Progenitor cell of endocrine pancreas (in vitro differentiated cells): ENCODE measurements around the gene TAF12. TPM values are rescaled to one million over a fixed set of nuclear protein-coding genes. Genes with fewer than 3 reads are reported as not detected.

ENCODE experiments used
- DNase-seq: peaks from one replicate; pipeline ENCODE4 v3.0.0; 2021; ENCODE audit warnings: low spot score; ENCODE audit not compliant: unreplicated experiment
- H3K27ac Mint-ChIP-seq: 2 replicates; pipeline ENCODE4 v1.8.0; 2021; ENCODE audit warnings: mild to moderate bottlenecking, moderate library complexity, mixed read lengths
- H3K27me3 Mint-ChIP-seq: 2 replicates; pipeline ENCODE4 v1.8.0; 2021; ENCODE audit warnings: mixed read lengths
- H3K36me3 Mint-ChIP-seq: 2 replicates; pipeline ENCODE4 v1.8.0; 2022; ENCODE audit warnings: mixed read lengths; ENCODE audit not compliant: insufficient read depth
- H3K4me1 Mint-ChIP-seq: 2 replicates; pipeline ENCODE4 v1.8.0; 2021; ENCODE audit warnings: low read depth, mixed read lengths
- H3K4me3 Mint-ChIP-seq: 2 replicates; pipeline ENCODE4 v1.8.0; 2021; ENCODE audit warnings: low read depth, mild to moderate bottlenecking, moderate library complexity, mixed read lengths
- H3K9me3 Mint-ChIP-seq: 2 replicates; pipeline ENCODE4 v1.8.0; 2021; ENCODE audit warnings: low read depth, mixed read lengths
- total RNA-seq: library from RNA; stranded (reverse); gene quantifications from 2 replicates; pipeline ENCODE4 v1.2.1, GENCODE V29; 2021
- TF ChIP-seq, protein P1 (sequence below): fragments of 200-600 bp; sonication (generic); IDR thresholded peaks from one replicate; pipeline ENCODE4 v1.5.0; 2021; ENCODE audit warnings: antibody characterized with exemption, mild to moderate bottlenecking; ENCODE audit not compliant: unreplicated experiment

TAF12 gene
- total RNA-seq, 1 donor from 2014 or later = 18.2 TPM

DNA sequence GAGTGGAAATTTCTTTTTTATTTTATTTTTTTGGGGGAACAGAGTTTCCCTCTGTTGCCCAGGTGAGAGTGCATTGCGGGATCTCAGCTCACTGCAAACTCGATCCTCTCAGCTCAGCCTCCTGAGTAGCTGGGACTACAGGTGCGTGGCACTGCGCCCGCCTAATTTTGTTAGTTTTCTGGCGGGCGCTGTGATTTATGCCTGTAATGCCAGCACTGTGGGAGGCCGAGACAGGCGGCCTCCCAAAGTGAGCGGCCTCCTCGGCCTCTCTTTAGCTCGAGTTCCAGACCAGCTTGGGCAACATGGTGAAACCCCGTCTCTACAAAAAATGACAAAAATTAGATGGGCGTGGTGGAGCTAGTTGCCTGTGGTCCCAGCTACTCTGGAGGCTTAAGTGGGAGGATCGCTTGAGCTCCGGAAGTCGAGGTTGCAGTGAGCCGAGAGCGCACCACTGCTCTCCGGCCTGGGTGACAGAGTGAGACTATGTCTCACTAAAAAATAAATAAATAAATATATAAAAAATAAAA is 28.4 kb upstream of the TAF12 start:
- H3K4me1 Mint-ChIP-seq = peaks cover 15% of the 10 kb centered on the region
- H3K4me3 Mint-ChIP-seq = no peak overlapping the region
- TF ChIP-seq, protein P1, sequence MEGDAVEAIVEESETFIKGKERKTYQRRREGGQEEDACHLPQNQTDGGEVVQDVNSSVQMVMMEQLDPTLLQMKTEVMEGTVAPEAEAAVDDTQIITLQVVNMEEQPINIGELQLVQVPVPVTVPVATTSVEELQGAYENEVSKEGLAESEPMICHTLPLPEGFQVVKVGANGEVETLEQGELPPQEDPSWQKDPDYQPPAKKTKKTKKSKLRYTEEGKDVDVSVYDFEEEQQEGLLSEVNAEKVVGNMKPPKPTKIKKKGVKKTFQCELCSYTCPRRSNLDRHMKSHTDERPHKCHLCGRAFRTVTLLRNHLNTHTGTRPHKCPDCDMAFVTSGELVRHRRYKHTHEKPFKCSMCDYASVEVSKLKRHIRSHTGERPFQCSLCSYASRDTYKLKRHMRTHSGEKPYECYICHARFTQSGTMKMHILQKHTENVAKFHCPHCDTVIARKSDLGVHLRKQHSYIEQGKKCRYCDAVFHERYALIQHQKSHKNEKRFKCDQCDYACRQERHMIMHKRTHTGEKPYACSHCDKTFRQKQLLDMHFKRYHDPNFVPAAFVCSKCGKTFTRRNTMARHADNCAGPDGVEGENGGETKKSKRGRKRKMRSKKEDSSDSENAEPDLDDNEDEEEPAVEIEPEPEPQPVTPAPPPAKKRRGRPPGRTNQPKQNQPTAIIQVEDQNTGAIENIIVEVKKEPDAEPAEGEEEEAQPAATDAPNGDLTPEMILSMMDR = no peak
- H3K9me3 Mint-ChIP-seq = no peaks in the 10 kb centered on the region
- H3K27me3 Mint-ChIP-seq = no peaks in the 10 kb centered on the region
- H3K27ac Mint-ChIP-seq = no peak overlapping the region
- H3K36me3 Mint-ChIP-seq = no peaks in the 10 kb centered on the region
- no peak for DNase-seq

DNA sequence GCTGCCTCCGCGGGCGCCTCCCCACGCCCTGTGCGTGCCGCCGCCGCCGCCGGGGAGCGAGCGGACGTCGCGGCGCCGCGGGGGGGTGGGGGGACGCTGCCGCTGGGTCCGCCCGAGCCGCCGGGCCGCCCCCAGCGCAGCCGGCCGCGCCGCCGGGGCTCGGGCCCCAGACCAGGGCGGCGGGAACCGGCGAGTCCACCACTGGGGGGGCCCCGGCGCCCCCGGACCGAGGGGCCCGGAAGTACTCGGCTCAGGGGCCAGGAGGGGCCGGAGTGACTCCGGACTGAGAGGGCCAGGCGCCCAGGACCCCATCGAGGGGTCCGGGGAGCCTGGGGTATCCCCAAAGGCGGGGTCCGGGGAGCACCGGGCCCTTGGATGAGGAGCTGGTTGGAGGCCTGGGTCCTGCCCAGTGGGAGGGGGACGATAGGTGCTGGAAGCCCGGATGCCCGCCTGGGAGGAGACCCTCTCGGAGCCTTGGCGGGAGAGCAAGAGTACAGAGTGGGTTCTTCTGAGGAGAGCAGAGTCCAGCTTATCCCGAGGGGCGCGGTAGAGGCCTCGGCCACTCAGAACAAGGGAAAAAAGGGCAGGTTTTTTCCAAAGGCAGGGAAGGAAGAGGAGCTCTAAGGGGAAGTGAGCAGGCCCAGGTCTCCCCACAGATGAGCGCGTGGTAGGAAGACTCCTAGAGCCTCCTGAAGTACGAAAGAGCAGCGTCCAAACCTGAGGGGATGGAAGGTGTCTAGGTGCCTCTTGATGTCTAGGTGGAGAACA is 26.3 kb upstream of the TAF12 start:
- TF ChIP-seq, protein P1 = no peak

DNA sequence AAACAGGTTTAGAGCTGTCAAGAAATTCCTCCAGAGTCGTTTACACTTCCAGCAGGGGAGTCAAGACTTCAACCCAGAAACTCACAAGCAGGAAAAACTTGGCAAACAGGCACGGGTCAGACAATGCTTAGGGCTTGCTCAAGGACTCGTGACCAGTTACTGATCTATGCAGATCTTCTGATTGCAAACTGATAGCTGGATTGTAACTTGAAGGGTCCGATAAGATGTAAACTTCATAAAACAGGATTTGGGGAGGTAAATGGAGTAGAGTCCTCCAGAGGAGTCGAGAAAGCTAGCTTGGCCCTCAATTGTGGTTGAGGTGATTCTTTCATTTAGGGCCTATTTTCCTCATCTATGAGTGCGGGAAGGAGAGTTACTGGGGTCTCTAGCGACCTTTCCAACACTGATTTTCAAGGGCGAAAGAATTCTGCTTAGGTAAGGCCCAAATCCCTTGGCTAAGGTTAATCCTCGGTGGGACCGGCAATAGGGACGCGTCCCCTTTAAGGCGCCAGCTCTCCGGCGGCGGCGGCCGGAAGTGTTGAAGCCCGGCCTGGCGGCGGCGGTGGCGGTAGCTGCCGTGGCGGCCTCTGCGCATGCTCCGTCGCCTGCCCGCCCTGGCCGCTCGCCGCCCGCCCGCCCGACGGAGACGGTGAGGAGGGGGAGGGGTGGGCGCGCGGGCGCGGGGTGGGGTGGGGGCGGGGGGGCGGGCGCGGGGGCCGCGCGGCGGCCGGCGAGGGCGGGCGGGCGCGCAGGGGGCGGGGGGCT is 25.5 kb upstream of the TAF12 start, which contains the start of gene GMEB1:
GMEB1 (plus strand) TSS at position 594 of the 765 bp plus-strand sequence. CDS start 14,829 bp downstream, outside the sequence.
- H3K4me3 Mint-ChIP-seq = peak within 1 kb of the TSS; percentile 88
- H3K27ac Mint-ChIP-seq = peak within 1 kb of the TSS; percentile 98
- no peaks in the 10 kb centered on the region for H3K36me3 Mint-ChIP-seq
- peaks cover 2% of the 10 kb centered on the region for H3K27me3 Mint-ChIP-seq
- peak; percentile 77 for DNase-seq
- H3K4me1 Mint-ChIP-seq = peaks cover 12% of the 10 kb centered on the region
- H3K9me3 Mint-ChIP-seq = no peaks in the 10 kb centered on the region
- TF ChIP-seq, protein P1 = no peak

More for the DNA sequence above, 26.3 kb upstream of the TAF12 start:
- H3K27me3 Mint-ChIP-seq = peaks cover 2% of the 10 kb centered on the region
- H3K4me3 Mint-ChIP-seq = peak overlapping the region; percentile 88
- peaks cover 12% of the 10 kb centered on the region for H3K4me1 Mint-ChIP-seq
- H3K27ac Mint-ChIP-seq = peak overlapping the region; percentile 97
- H3K9me3 Mint-ChIP-seq = no peaks in the 10 kb centered on the region
- H3K36me3 Mint-ChIP-seq = no peaks in the 10 kb centered on the region
- peak; percentile 49 for DNase-seq

DNA sequence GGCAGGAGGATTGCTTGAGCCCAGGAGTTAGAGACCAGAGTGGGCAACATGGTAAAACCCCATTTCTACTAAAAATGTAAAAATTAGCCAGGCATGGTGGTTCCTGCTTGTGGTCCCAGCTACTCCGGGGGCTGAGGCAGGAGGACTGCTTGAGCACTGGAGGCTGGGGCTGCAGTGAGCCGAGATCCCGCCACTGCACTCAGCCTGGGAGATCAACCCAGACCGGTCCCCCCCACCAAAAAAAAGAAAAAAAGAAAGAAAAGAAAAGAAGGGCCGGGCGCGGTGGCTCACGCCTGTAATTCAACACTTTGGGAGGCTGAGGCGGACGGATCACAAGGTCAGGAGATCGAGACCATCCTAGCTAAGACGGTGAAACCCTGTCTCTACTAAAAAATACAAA is 23.9 kb upstream of the TAF12 start:
- Mint-ChIP-seq H3K9me3 (no peaks in the 10 kb centered on the region), H3K27ac (no peak overlapping the region), H3K36me3 (no peaks in the 10 kb centered on the region), H3K4me3 (peak overlapping the region; percentile 14), H3K27me3 (peaks cover 2% of the 10 kb centered on the region), H3K4me1 (peaks cover 12% of the 10 kb centered on the region)
- TF ChIP-seq, protein P1 = no peak
- no peak for DNase-seq

DNA sequence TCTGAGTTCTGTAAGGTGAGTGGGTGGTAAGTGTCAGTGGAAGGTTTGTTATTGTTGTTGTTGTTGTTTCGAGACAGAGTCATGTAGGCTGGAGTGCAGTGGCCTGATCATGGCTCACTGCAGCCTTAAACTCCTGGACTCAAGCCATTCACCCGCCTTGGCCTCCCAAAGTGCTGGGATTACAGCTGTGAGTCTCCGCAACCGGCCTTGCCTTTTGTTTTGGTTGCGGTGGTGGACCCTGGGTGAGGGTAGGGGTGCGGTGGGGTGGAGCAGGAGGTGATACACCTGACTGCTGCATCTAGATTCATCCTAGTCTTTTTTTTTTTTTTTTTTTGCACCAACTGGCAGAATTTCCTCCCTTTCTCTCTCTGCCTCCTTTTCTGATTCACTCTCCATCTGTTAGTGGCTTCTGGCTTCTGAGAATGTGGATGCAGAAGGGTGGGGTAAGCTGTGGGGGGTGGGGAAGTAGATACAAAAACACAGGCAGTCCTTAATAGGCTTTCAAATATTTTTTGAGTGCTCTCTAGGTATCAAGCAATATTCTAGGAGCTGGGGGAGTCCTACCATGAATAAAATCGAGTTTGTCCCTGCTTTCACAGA is 21.1 kb upstream of the TAF12 start:
- H3K27ac Mint-ChIP-seq = no peak overlapping the region
- TF ChIP-seq, protein P1 = no peak
- H3K36me3 Mint-ChIP-seq = no peaks in the 10 kb centered on the region
- H3K4me1 Mint-ChIP-seq = peaks cover 6% of the 10 kb centered on the region
- no peaks in the 10 kb centered on the region for H3K9me3 Mint-ChIP-seq
- peaks cover 2% of the 10 kb centered on the region for H3K27me3 Mint-ChIP-seq
- H3K4me3 Mint-ChIP-seq = no peak overlapping the region
- DNase-seq = no peak
